HepG2 (cell line): ENCODE results near the gene DGKD.

Source experiments
- EP300 ChIP-seq, 3 experiments: sonication (generic) in 1 of 3; formaldehyde crosslinking in 1 of 3; IDR thresholded peaks; 2 replicates each; pipeline versions ENCODE4 v1.5.1 to v1.6.1; 2011 to 2020; ENCODE audit warnings: low read depth in 2 of 3, low read length in 2 of 3, borderline replicate concordance in 1 of 3, improper control_type of control experiment in 1 of 3, mild to moderate bottlenecking in 1 of 3, missing genetic modification reagents in 1 of 3, moderate library complexity in 1 of 3
- FOXP1 ChIP-seq, 2 experiments: fragments of 450-650 bp in 1 of 2; IDR thresholded peaks; 2 replicates each; pipeline ENCODE4 v1.6.1; 2017 to 2018; ENCODE audit warnings: antibody characterized with exemption in 1 of 2
- GABPA ChIP-seq, 2 experiments: IDR thresholded peaks; 2 replicates each; pipeline ENCODE4 v1.6.1; 2011 to 2016; ENCODE audit warnings: low read depth in 2 of 2, low read length in 1 of 2, missing biosample characterization in 1 of 2, missing genetic modification characterization in 1 of 2
- HNRNPL ChIP-seq: fragments of 200-400 bp; formaldehyde crosslinking; IDR thresholded peaks from 2 replicates; pipeline ENCODE4 v1.6.1; 2017; ENCODE audit warnings: mild to moderate bottlenecking, low read depth, low read length
- KDM5A ChIP-seq: fragments of 200-600 bp; sonication (generic); IDR thresholded peaks from 2 replicates; pipeline ENCODE4 v1.7.0; 2018; ENCODE audit warnings: antibody characterized with exemption, mild to moderate bottlenecking, low read length, borderline replicate concordance
- MED13 ChIP-seq: sonication (generic); formaldehyde crosslinking; IDR thresholded peaks from 2 replicates; pipeline ENCODE4 v1.5.0; 2020; ENCODE audit warnings: missing genetic modification reagents
- MXD3 ChIP-seq: IDR thresholded peaks from 2 replicates; pipeline ENCODE4 v1.6.1; 2016; ENCODE audit warnings: mild to moderate bottlenecking, missing biosample characterization, missing genetic modification reagents
- ZBTB20 ChIP-seq: sonication (generic); formaldehyde crosslinking; IDR thresholded peaks from 2 replicates; pipeline ENCODE4 v1.8.1; 2023; ENCODE audit warnings: missing genetic modification reagents, low read depth, mild to moderate bottlenecking, borderline replicate concordance
- ZNF598 ChIP-seq: sonication (generic); formaldehyde crosslinking; IDR thresholded peaks from 2 replicates; pipeline ENCODE4 v1.5.1; 2020; ENCODE audit warnings: mild to moderate bottlenecking, missing genetic modification reagents, borderline replicate concordance

DNA sequence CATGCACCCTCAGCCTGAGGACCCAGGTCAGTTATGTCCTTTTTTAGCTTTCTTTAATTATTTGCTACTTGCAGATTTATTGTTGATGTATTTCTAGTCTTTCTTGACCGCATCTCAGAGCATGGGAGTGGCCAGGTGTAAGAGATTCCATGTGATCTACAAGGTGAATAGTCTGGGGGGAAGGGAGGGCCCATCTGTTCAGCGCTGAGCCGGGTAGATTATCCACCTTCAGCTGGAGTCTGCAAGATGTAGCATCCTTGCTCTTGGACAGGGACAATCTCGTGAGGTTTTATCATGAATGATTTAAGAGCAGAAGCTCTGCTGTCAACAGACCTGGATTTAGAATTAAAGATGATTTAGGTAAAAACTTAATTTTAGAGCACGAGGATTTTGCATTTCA, 12.0 kb upstream of the DGKD start:
- no peak for TF ChIP-seq MXD3 (CRISPR knock-in tag)
- no peak for TF ChIP-seq KDM5A
- TF ChIP-seq HNRNPL, result no peak
- TF ChIP-seq GABPA (IDR thresholded peaks at IDR 0.05; ENCODE audit: low read depth, low read length), result no peak
- TF ChIP-seq GABPA (CRISPR knock-in tag; IDR thresholded peaks at IDR 0.05; ENCODE audit: low read depth), result no peak
- TF ChIP-seq ZNF598 (CRISPR knock-in tag), result no peak
- no peak for TF ChIP-seq ZBTB20 (CRISPR knock-in tag)
- no peak for TF ChIP-seq EP300 (IDR thresholded peaks at IDR 0.05; ENCODE audit: low read depth in 2 of 2, low read length in 2 of 2)
- no peak for TF ChIP-seq EP300 (CRISPR knock-in tag; IDR thresholded peaks at IDR 0.05; ENCODE audit: borderline replicate concordance)
- TF ChIP-seq FOXP1 (IDR thresholded peaks at IDR 0.05), result no peak
- TF ChIP-seq FOXP1 (CRISPR knock-in tag; IDR thresholded peaks at IDR 0.05), result no peak
- TF ChIP-seq MED13, result no peak
